ENCODE data around the gene TRHDE. TPM values are rescaled to one million over a fixed set of nuclear protein-coding genes. Genes with fewer than 3 reads are reported as not detected.

Gene TRHDE
- total RNA-seq, 1 experiment from 2014 or later: 5.5 TPM

DNA sequence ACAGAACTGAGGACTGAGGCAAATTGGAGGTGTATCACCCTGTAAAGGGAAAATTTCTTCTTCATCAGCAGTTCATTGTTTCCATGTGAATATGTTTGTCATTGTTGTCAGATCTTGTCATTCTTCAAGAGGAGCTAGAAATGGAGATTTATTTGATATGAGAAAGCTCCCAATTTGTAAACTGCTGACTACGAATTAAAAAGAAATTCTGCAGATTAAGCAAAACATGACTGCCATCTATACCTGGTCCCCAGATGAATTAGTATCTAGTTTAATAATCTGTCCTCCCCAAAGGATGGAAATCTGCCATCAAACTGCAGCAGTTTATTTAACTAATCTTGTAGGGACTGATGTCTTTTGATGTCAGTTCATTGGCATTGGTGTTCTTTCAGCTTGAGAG lies 162.8 kb downstream of the TRHDE start:
- no peak for ATAC-seq
- TF ChIP-seq NR3C1 (CRISPR knock-in tag; conservative IDR thresholded peaks at IDR 0.05; ENCODE audit: low read depth) (no peak), RORB (CRISPR knock-in tag; IDR thresholded peaks at IDR 0.05) (no peak), GTF2I (CRISPR knock-in tag; conservative IDR thresholded peaks at IDR 0.05) (no peak), SOX15 (CRISPR knock-in tag; IDR thresholded peaks at IDR 0.05) (no peak), CREM (CRISPR knock-in tag; IDR thresholded peaks at IDR 0.05) (no peak)
- TF ChIP-seq, protein P1, sequence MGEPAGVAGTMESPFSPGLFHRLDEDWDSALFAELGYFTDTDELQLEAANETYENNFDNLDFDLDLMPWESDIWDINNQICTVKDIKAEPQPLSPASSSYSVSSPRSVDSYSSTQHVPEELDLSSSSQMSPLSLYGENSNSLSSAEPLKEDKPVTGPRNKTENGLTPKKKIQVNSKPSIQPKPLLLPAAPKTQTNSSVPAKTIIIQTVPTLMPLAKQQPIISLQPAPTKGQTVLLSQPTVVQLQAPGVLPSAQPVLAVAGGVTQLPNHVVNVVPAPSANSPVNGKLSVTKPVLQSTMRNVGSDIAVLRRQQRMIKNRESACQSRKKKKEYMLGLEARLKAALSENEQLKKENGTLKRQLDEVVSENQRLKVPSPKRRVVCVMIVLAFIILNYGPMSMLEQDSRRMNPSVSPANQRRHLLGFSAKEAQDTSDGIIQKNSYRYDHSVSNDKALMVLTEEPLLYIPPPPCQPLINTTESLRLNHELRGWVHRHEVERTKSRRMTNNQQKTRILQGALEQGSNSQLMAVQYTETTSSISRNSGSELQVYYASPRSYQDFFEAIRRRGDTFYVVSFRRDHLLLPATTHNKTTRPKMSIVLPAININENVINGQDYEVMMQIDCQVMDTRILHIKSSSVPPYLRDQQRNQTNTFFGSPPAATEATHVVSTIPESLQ (CRISPR knock-in tag; IDR thresholded peaks at IDR 0.05): no peak
- DNase-seq (ENCODE audit: low spot score): no peak
- Mint-ChIP-seq H3K36me3 (peaks cover 16% of the 10 kb centered on the region), H3K27ac (no peak overlapping the region), H3K4me3 (no peak overlapping the region), H3K27me3 (ENCODE audit: low read depth) (no peaks in the 10 kb centered on the region), H3K9me3 (peaks cover 20% of the 10 kb centered on the region), H3K4me1 (peaks cover 11% of the 10 kb centered on the region)
- CTCF ChIA-PET: no interaction called here
- POLR2A ChIA-PET: no interaction called here

DNA sequence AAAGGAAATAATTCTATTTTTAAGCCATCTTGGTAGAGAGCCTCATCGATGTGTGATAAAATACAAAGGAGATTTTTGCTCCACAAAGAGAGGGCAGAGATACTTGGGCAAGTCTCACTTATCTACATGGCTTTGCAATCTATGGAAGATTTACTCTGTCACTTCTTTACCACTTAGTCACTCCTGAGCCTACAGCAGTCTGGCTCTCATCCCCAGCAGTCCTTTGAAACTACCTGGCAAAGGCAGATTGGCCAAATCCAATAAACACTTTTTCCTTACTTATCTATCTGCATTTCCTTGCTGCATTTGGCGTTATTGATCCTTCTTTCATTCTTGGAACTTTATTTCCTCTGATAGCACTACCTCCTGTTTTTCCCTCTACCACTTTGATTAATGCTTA lies 170.0 kb downstream of the TRHDE start:
- DNase-seq (ENCODE audit: low spot score) (no peak), ATAC-seq (no peak)
- Mint-ChIP-seq H3K36me3 (peaks cover 32% of the 10 kb centered on the region), H3K4me1 (peaks cover 55% of the 10 kb centered on the region), H3K27me3 (ENCODE audit: low read depth) (peaks cover 3% of the 10 kb centered on the region), H3K27ac (no peak overlapping the region), H3K4me3 (no peak overlapping the region), H3K9me3 (peaks cover 36% of the 10 kb centered on the region)
- TF ChIP-seq, protein P2, sequence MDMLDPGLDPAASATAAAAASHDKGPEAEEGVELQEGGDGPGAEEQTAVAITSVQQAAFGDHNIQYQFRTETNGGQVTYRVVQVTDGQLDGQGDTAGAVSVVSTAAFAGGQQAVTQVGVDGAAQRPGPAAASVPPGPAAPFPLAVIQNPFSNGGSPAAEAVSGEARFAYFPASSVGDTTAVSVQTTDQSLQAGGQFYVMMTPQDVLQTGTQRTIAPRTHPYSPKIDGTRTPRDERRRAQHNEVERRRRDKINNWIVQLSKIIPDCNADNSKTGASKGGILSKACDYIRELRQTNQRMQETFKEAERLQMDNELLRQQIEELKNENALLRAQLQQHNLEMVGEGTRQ (CRISPR knock-in tag; IDR thresholded peaks at IDR 0.05): no peak
- TF ChIP-seq, protein P3, sequence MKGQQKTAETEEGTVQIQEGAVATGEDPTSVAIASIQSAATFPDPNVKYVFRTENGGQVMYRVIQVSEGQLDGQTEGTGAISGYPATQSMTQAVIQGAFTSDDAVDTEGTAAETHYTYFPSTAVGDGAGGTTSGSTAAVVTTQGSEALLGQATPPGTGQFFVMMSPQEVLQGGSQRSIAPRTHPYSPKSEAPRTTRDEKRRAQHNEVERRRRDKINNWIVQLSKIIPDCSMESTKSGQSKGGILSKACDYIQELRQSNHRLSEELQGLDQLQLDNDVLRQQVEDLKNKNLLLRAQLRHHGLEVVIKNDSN (CRISPR knock-in tag; IDR thresholded peaks at IDR 0.05): no peak
- no peak for TF ChIP-seq GRHL2 (CRISPR knock-in tag; IDR thresholded peaks at IDR 0.05; ENCODE audit: insufficient replicate concordance, severe bottlenecking)
- no peak for TF ChIP-seq JAZF1 (CRISPR knock-in tag; IDR thresholded peaks at IDR 0.05)
- no peak for TF ChIP-seq ZNF396 (CRISPR knock-in tag; IDR thresholded peaks at IDR 0.05; ENCODE audit: borderline replicate concordance)
- TF ChIP-seq, protein P4, sequence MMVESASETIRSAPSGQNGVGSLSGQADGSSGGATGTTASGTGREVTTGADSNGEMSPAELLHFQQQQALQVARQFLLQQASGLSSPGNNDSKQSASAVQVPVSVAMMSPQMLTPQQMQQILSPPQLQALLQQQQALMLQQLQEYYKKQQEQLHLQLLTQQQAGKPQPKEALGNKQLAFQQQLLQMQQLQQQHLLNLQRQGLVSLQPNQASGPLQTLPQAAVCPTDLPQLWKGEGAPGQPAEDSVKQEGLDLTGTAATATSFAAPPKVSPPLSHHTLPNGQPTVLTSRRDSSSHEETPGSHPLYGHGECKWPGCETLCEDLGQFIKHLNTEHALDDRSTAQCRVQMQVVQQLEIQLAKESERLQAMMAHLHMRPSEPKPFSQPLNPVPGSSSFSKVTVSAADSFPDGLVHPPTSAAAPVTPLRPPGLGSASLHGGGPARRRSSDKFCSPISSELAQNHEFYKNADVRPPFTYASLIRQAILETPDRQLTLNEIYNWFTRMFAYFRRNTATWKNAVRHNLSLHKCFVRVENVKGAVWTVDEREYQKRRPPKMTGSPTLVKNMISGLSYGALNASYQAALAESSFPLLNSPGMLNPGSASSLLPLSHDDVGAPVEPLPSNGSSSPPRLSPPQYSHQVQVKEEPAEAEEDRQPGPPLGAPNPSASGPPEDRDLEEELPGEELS (CRISPR knock-in tag; IDR thresholded peaks at IDR 0.05): no peak
- TF ChIP-seq, protein P5, sequence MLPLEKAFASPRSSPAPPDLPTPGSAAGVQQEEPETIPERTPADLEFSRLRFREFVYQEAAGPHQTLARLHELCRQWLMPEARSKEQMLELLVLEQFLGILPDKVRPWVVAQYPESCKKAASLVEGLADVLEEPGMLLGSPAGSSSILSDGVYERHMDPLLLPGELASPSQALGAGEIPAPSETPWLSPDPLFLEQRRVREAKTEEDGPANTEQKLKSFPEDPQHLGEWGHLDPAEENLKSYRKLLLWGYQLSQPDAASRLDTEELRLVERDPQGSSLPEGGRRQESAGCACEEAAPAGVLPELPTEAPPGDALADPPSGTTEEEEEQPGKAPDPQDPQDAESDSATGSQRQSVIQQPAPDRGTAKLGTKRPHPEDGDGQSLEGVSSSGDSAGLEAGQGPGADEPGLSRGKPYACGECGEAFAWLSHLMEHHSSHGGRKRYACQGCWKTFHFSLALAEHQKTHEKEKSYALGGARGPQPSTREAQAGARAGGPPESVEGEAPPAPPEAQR (CRISPR knock-in tag; IDR thresholded peaks at IDR 0.05): no peak
- no peak for TF ChIP-seq NFYB (CRISPR knock-in tag; conservative IDR thresholded peaks at IDR 0.05; ENCODE audit: low read depth)
- TF ChIP-seq ZNF423 (CRISPR knock-in tag; IDR thresholded peaks at IDR 0.05): no peak
- no peak for TF ChIP-seq FOXK1 (CRISPR knock-in tag; IDR thresholded peaks at IDR 0.05)
- TF ChIP-seq NR2C2 (CRISPR knock-in tag; IDR thresholded peaks at IDR 0.05): no peak
- no peak for TF ChIP-seq SMAD4 (CRISPR knock-in tag; IDR thresholded peaks at IDR 0.05)
- TF ChIP-seq, protein P6, sequence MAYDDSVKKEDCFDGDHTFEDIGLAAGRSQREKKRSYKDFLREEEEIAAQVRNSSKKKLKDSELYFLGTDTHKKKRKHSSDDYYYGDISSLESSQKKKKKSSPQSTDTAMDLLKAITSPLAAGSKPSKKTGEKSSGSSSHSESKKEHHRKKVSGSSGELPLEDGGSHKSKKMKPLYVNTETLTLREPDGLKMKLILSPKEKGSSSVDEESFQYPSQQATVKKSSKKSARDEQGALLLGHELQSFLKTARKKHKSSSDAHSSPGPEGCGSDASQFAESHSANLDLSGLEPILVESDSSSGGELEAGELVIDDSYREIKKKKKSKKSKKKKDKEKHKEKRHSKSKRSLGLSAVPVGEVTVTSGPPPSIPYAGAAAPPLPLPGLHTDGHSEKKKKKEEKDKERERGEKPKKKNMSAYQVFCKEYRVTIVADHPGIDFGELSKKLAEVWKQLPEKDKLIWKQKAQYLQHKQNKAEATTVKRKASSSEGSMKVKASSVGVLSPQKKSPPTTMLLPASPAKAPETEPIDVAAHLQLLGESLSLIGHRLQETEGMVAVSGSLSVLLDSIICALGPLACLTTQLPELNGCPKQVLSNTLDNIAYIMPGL (CRISPR knock-in tag; IDR thresholded peaks at IDR 0.05): no peak
- TF ChIP-seq, protein P7, sequence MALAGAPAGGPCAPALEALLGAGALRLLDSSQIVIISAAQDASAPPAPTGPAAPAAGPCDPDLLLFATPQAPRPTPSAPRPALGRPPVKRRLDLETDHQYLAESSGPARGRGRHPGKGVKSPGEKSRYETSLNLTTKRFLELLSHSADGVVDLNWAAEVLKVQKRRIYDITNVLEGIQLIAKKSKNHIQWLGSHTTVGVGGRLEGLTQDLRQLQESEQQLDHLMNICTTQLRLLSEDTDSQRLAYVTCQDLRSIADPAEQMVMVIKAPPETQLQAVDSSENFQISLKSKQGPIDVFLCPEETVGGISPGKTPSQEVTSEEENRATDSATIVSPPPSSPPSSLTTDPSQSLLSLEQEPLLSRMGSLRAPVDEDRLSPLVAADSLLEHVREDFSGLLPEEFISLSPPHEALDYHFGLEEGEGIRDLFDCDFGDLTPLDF (CRISPR knock-in tag; IDR thresholded peaks at IDR 0.05): no peak
- no peak for TF ChIP-seq HMGA2 (CRISPR knock-in tag; IDR thresholded peaks at IDR 0.05)
- no peak for TF ChIP-seq OVOL2 (CRISPR knock-in tag; IDR thresholded peaks at IDR 0.05; ENCODE audit: borderline replicate concordance)
- ChIA-PET POLR2A (no interaction called here), CTCF (no interaction called here)
